HepG2 (cell line): Measurements from ENCODE around the gene MPO. TPM values are rescaled to one million over a fixed set of nuclear protein-coding genes. Genes with fewer than 3 reads are reported as not detected.

Experiments used
- ATAC-seq: fragments of 200-7000 bp; cut with Tn5 transposase; 3 replicates; pipeline ENCODE4 v1.9.1; 2020; ENCODE audit warnings: mild to moderate bottlenecking, moderate library complexity
- BruUV-seq: library from RNA; stranded (reverse); fragments of 400-500 nt; replicated peaks from 2 replicates; lab custom pipeline; 2021; lab: Mats Ljungman, UMichigan
- CTCF ChIA-PET: fragments of 300-600 bp; formaldehyde crosslinking; extraction: SDS; loops from one replicate; lab custom pipeline; 2021; ENCODE audit warnings: low total read pairs, inconsistent platforms, low intra/inter-chr PET ratio; lab: Yijun Ruan, JAX
- POLR2A ChIA-PET: fragments of 350-600 bp; sonication (Branson Sonifier 250); formaldehyde crosslinking; loops from one replicate; lab custom pipeline; 2020; ENCODE audit warnings: antibody characterized with exemption, inconsistent platforms; lab: Yijun Ruan, JAX
- DNase-seq: peaks from one replicate; pipeline ENCODE4 v3.0.0-alpha.2; 2015; ENCODE audit warnings: low spot score
- FAIRE-seq: peaks from 3 replicates; lab custom pipeline; 2011; peaks lifted over from hg19 to GRCh38; lab: Jason Lieb, UNC
- H2AFZ ChIP-seq: one replicate; pipeline ENCODE4 v1.6.1; 2011; ENCODE audit warnings: low read length, inconsistent platforms
- H3K27ac ChIP-seq: fragments of 300-600 bp; 3 replicates; pipeline ENCODE4 v1.8.0; 2011; ENCODE audit warnings: mixed run types, mild to moderate bottlenecking, mixed read lengths, low read length, inconsistent platforms; ENCODE audit not compliant: insufficient read depth; ENCODE audit errors: extremely low read length
- H3K27me3 ChIP-seq, 2 experiments: fragments of 200-600 bp in 1 of 2; 2 replicates in 1 of 2; 3 replicates in 1 of 2; pipeline versions ENCODE4 v1.6.0 to v1.8.0; 2011; ENCODE audit warnings: low read length in 2 of 2, mild to moderate bottlenecking in 2 of 2, moderate library complexity in 2 of 2, inconsistent platforms in 1 of 2; ENCODE audit not compliant: insufficient read depth in 2 of 2, control insufficient read depth in 1 of 2
- H3K36me3 ChIP-seq, 2 experiments: fragments of 200-600 bp in 1 of 2; replicated peaks in 1 of 2; 2 replicates in 1 of 2; 3 replicates in 1 of 2; pipeline versions ENCODE4 v1.5.1 to v1.8.0; 2011; ENCODE audit warnings: low read length in 2 of 2, inconsistent platforms in 1 of 2; ENCODE audit not compliant: insufficient read depth in 2 of 2, control insufficient read depth in 1 of 2
- H3K4me1 ChIP-seq: 2 replicates; pipeline ENCODE4 v1.5.1; 2012; ENCODE audit warnings: low read length, inconsistent platforms; ENCODE audit not compliant: insufficient read depth
- H3K4me2 ChIP-seq: 2 replicates; pipeline ENCODE4 v1.6.0; 2011; ENCODE audit warnings: low read depth, low read length, inconsistent platforms
- H3K4me3 ChIP-seq, 3 experiments: fragments of 200-600 bp in 1 of 3; sonication (generic), shearing (Covaris generic) in 1 of 3; replicated peaks in 1 of 3; 2 replicates each; pipeline ENCODE4 v1.5.1; 2011 to 2016; ENCODE audit warnings: low read length in 3 of 3, inconsistent platforms in 2 of 3, low read depth in 2 of 3, mild to moderate bottlenecking in 2 of 3, control low read depth in 1 of 3, mixed read lengths in 1 of 3; ENCODE audit not compliant: insufficient read depth in 1 of 3
- H3K79me2 ChIP-seq: one replicate; pipeline ENCODE4 v1.6.1; 2011; ENCODE audit warnings: low read length, inconsistent platforms; ENCODE audit not compliant: insufficient read depth
- H3K9ac ChIP-seq: 2 replicates; pipeline ENCODE4 v1.6.0; 2011; ENCODE audit warnings: mild to moderate bottlenecking, low read depth, low read length, inconsistent platforms; ENCODE audit not compliant: insufficient read depth
- H3K9me3 ChIP-seq: 2 replicates; pipeline ENCODE4 v1.5.1; 2012; ENCODE audit warnings: mild to moderate bottlenecking, low read length
- H4K20me1 ChIP-seq: 2 replicates; pipeline ENCODE4 v1.6.0; 2011; ENCODE audit warnings: inconsistent platforms, mild to moderate bottlenecking, low read length, moderate library complexity; ENCODE audit not compliant: insufficient read depth
- ATM ChIP-seq: fragments of 450-650 bp; IDR thresholded peaks from 2 replicates; pipeline ENCODE4 v1.7.1; 2017; ENCODE audit warnings: mild to moderate bottlenecking, borderline replicate concordance
- CBX1 ChIP-seq: IDR thresholded peaks from one replicate; pipeline ENCODE4 v1.6.1; 2016; ENCODE audit warnings: antibody characterized with exemption, low read depth
- ERF ChIP-seq: IDR thresholded peaks from 2 replicates; pipeline ENCODE4 v1.6.1; 2018; ENCODE audit warnings: missing biosample characterization, missing genetic modification reagents
- GATAD2A ChIP-seq: IDR thresholded peaks from 2 replicates; pipeline ENCODE4 v1.6.1; 2016
- MAFG ChIP-seq: sonication (generic); formaldehyde crosslinking; IDR thresholded peaks from 2 replicates; pipeline ENCODE4 v1.5.1; 2020; ENCODE audit warnings: mild to moderate bottlenecking, missing genetic modification reagents
- PCBP2 ChIP-seq: fragments of 200-400 bp; formaldehyde crosslinking; optimal IDR thresholded peaks from 2 replicates; pipeline ENCODE3; 2018; ENCODE audit warnings: low read length, low read depth; ENCODE audit not compliant: poor library complexity, severe bottlenecking
- ZBTB37 ChIP-seq: sonication (generic); formaldehyde crosslinking; IDR thresholded peaks from 2 replicates; pipeline ENCODE4 v1.4.0; 2020; ENCODE audit warnings: mild to moderate bottlenecking, missing genetic modification reagents
- ZNF232 ChIP-seq: sonication (generic); formaldehyde crosslinking; IDR thresholded peaks from 2 replicates; pipeline ENCODE4 v1.4.0; 2020; ENCODE audit warnings: missing genetic modification reagents, borderline replicate concordance
- ZNF451 ChIP-seq: sonication (generic); formaldehyde crosslinking; IDR thresholded peaks from 2 replicates; pipeline ENCODE4 v1.5.0; 2020; ENCODE audit warnings: mild to moderate bottlenecking, missing genetic modification reagents
- ZNF562 ChIP-seq: sonication (generic); formaldehyde crosslinking; IDR thresholded peaks from 2 replicates; pipeline ENCODE4 v1.8.0; 2022; ENCODE audit warnings: missing genetic modification reagents, borderline replicate concordance
- ZNF614 ChIP-seq: IDR thresholded peaks from 2 replicates; pipeline ENCODE4 v1.6.1; 2018; ENCODE audit warnings: missing biosample characterization, missing genetic modification reagents, inconsistent platforms, borderline replicate concordance
- WGBS: methylation state at CpG from one replicate; pipeline ENCODE4 v1.1.6; 2017; ENCODE audit warnings: low lambda C conversion rate; 5-methylcytosine and 5-hydroxymethylcytosine counted together
- in situ Hi-C: cut with HindIII; loops from 2 replicates; pipeline ENCODE4 v1.10.0; 2017; ENCODE audit warnings: low pct_unique_long_range_greater_than_20kb; ENCODE audit not compliant: extremely low pct_ligation_motif_present
- intact Hi-C: fragments of 100-400 bp; cut with micrococcal nuclease; formaldehyde crosslinking; loops from one replicate; pipeline ENCODE4 v1.10.0; 2022; ENCODE audit not compliant: unreplicated experiment
- polyA plus RNA-seq, 8 experiments: library from polyadenylated mRNA; depleted of rRNA in 3 of 8; stranded (reverse) in 7 of 8; unstranded in 1 of 8; fragments of >200 nt; fragmentation: Illumina TruSeq in 4 of 8; extraction: Trizol in 4 of 8; gene quantifications; 2 replicates each; pipeline versions ENCODE4 v1.2.1 to v1.2.3, GENCODE V29; 2011 to 2016; ENCODE audit warnings: low read depth in 4 of 8, missing spikeins in 1 of 8, mixed read lengths in 1 of 8; ENCODE audit not compliant: insufficient read depth in 1 of 8
- total RNA-seq, 5 experiments: library from RNA; depleted of rRNA; stranded (reverse); fragments of >200 nt; fragmentation: Illumina TruSeq; extraction: Trizol; gene quantifications; 2 replicates each; pipeline ENCODE4 v1.2.3, GENCODE V29; 2016; ENCODE audit warnings: low read depth in 1 of 5
- TF ChIP-seq, protein P1 (sequence below): sonication (generic); formaldehyde crosslinking; IDR thresholded peaks from 2 replicates; pipeline ENCODE4 v1.5.1; 2020; ENCODE audit warnings: mild to moderate bottlenecking, missing genetic modification reagents
- TF ChIP-seq, protein P2 (sequence below): sonication (generic); IDR thresholded peaks from 2 replicates; pipeline ENCODE4 v1.6.1; 2016; ENCODE audit warnings: low read depth, borderline replicate concordance

MPO gene
- total and polyA plus RNA-seq, 2 of the 13 experiments (the other 11 are each of a cell fraction or from before 2014, with no cell fraction given), result not detected

DNA sequence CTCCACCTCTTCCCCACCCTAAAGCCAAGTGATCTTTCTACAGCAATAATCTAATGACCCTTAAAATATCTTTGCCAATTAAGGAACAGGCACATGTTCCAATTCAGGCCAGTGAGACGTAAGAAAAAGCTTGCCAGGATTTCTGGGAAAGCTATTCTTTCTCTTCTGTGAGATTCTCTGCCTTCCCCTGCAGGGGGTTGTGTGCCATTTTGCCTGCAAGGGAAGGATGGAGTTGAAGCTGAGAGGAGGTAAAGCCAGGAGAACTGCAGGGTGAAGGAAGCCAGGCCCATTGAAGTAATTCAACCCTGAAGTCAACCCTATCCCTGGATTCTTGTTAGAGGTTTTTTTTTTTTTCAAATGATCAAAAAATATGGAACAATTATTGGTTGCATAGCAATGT lies 51.4 kb downstream of the MPO start (continued):
- TF ChIP-seq, protein P1, sequence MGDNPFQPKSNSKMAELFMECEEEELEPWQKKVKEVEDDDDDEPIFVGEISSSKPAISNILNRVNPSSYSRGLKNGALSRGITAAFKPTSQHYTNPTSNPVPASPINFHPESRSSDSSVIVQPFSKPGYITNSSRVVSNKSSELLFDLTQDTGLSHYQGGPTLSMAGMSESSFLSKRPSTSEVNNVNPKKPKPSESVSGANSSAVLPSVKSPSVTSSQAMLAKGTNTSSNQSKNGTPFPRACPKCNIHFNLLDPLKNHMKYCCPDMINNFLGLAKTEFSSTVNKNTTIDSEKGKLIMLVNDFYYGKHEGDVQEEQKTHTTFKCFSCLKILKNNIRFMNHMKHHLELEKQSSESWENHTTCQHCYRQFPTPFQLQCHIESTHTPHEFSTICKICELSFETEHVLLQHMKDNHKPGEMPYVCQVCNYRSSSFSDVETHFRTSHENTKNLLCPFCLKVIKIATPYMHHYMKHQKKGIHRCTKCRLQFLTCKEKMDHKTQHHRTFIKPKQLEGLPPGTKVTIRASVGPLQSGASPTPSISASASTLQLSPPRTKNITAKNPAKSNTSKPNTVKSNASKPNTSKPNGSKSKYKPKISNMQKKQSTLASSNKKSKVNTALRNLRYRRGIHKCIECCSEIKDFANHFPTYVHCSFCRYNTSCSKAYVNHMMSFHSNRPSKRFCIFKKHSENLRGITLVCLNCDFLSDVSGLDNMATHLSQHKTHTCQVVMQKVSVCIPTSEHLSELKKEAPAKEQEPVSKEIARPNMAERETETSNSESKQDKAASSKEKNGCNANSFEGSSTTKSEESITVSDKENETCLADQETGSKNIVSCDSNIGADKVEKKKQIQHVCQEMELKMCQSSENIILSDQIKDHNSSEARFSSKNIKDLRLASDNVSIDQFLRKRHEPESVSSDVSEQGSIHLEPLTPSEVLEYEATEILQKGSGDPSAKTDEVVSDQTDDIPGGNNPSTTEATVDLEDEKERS (CRISPR knock-in tag), result no peak
- TF ChIP-seq ZNF232 (CRISPR knock-in tag), result no peak

GRCh38 chr17:58228679-58229078 lies 52.1 kb downstream of the MPO start:
- Histone ChIP-seq H3K36me3 (no peaks in the 10 kb centered on the region), H3K9me3 (no peaks in the 10 kb centered on the region), H4K20me1 (no peaks in the 10 kb centered on the region), H3K27ac (no peak overlapping the region), H3K4me3 (no peak overlapping the region), H3K4me2 (no peak overlapping the region), H2AFZ (no peak overlapping the region), H3K79me2 (no peaks in the 10 kb centered on the region), H3K27me3 (peaks cover 1 to 30% of the 10 kb centered on the region in 2 experiments; a peak in 3 of 5 replicates), H3K9ac (no peak overlapping the region), H3K4me1 (no peaks in the 10 kb centered on the region)
- WGBS, result under 1% methylated on average over 3 of the region's 3 CpGs
- FAIRE-seq (no peak), DNase-seq (no peak), ATAC-seq (no peak)
- in situ Hi-C loops, result no loop called here
- no TSS peak for BruUV-seq
- ChIA-PET CTCF (no interaction called here), POLR2A (no interaction called here)
- no peak for TF ChIP-seq CBX1
- no peak for TF ChIP-seq ZNF614 (CRISPR knock-in tag)
- no peak for TF ChIP-seq ERF (CRISPR knock-in tag)
- TF ChIP-seq ZBTB37 (CRISPR knock-in tag), result no peak
- TF ChIP-seq PCBP2, result no peak
- TF ChIP-seq ATM, result no peak
- TF ChIP-seq, protein P2, sequence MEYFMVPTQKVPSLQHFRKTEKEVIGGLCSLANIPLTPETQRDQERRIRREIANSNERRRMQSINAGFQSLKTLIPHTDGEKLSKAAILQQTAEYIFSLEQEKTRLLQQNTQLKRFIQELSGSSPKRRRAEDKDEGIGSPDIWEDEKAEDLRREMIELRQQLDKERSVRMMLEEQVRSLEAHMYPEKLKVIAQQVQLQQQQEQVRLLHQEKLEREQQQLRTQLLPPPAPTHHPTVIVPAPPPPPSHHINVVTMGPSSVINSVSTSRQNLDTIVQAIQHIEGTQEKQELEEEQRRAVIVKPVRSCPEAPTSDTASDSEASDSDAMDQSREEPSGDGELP, result no peak
- no peak for TF ChIP-seq ZNF451 (CRISPR knock-in tag)
- TF ChIP-seq MAFG (CRISPR knock-in tag), result no peak
- no peak for TF ChIP-seq ZNF562 (CRISPR knock-in tag)
- no peak for TF ChIP-seq GATAD2A (CRISPR knock-in tag)
- intact Hi-C loops, result no loop called here
